Uterus (tissue), 4 donors: Measurements from ENCODE around the gene AZIN2. TPM values are rescaled to one million over a fixed set of nuclear protein-coding genes. Genes with fewer than 3 reads are reported as not detected.

ENCODE experiments used
- DNase-seq, 2 donors: peaks; one replicate each; pipeline ENCODE4 v3.0.0-alpha.2; 2019 to 2020
- H3K27ac ChIP-seq, 2 donors: fragments of 200-600 bp; sonication (generic); 1 replicate in 1 of 2; 2 replicates in 1 of 2; pipeline ENCODE4 v1.5.1; 2016 to 2018
- H3K27me3 ChIP-seq, 2 donors: fragments of 200-600 bp; sonication (generic); one replicate each; pipeline ENCODE4 v1.5.1; 2018 to 2019; ENCODE audit warnings: control low read depth in 1 of 2
- H3K36me3 ChIP-seq, 2 donors: fragments of 200-600 bp; sonication (generic); one replicate each; pipeline ENCODE4 v1.5.1; 2019; ENCODE audit warnings: control low read depth in 1 of 2
- H3K4me1 ChIP-seq, 2 donors: fragments of 200-600 bp; sonication (generic); one replicate each; pipeline ENCODE4 v1.5.1; 2018 to 2019; ENCODE audit warnings: control low read depth in 1 of 2
- H3K4me3 ChIP-seq, 2 donors: fragments of 200-600 bp; sonication (generic); 1 replicate in 1 of 2; 2 replicates in 1 of 2; pipeline ENCODE4 v1.5.1; 2018 to 2019; ENCODE audit warnings: mild to moderate bottlenecking in 1 of 2
- H3K9me3 ChIP-seq, 2 donors: fragments of 200-600 bp; sonication (generic); one replicate each; pipeline ENCODE4 v1.5.1; 2019; ENCODE audit warnings: control low read depth in 1 of 2
- CTCF ChIP-seq, 4 experiments: fragments of 200-600 bp in 2 of 4; fragments of 450-650 bp in 2 of 4; sonication (generic) in 2 of 4; IDR thresholded peaks; one replicate each; pipeline ENCODE4 v1.5.1; 2016 to 2019; ENCODE audit warnings: antibody characterized with exemption in 4 of 4, mild to moderate bottlenecking in 2 of 4, moderate library complexity in 1 of 4
- POLR2A ChIP-seq, 2 donors: fragments of 450-650 bp; IDR thresholded peaks; one replicate each; pipeline ENCODE4 v1.6.1; 2016; ENCODE audit warnings: antibody characterized with exemption in 2 of 2, mild to moderate bottlenecking in 1 of 2, moderate library complexity in 1 of 2
- intact Hi-C: fragments of 100-400 bp; cut with DNase I; formaldehyde crosslinking; loops from one replicate; pipeline ENCODE4 v1.15.1; 2023; ENCODE audit warnings: low total_unique reads
- total RNA-seq, 4 donors: library from RNA; depleted of rRNA in 3 of 4; stranded (reverse); fragments of >200 nt in 3 of 4; gene quantifications; one replicate each; pipeline versions ENCODE4 v1.1.0 to v1.2.4, GENCODE V29; 2014 to 2023
- donor health status: DM: yes; HTN: yes; CAD: no.

The AZIN2 gene
- total RNA-seq, 4 donors from 2014 or later = 1.2 to 16.1 (median 6.9) TPM

DNA sequence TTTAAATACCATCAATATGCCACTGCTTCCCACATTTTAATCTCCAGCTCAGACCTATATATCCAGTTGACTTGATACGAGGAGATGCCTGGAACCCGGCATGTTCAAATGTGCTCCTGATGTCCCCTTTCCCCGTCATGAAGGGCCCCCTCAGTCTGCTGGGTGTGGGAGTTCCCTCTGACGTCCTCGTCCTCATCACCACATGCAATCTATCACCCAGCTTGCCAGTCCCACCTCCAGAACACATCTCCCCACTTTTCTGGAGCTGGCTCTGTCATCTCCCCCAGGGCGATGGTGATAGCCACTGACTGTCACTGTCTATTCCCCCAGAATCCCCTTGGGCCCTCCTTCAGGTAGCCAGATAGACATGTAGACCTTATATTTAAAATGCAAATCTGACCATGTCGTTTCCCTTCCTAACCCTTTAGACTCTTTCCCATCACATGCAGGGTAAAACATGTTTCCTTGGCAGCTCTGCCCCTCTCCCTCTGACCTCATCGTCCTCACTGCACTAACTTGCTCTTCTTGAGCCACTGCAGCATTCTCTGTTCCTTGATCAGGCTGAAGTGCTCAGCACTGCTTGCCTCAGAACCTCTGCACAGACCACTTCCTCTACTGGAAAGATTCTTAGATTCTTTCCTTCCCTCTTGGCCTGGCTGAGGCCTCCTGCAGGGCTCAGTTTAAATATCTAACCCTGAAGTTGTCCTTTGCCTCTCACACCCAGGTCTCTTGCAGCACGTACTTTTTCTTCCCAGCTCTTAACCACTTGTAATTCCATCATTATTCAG lies 7.4 kb downstream of the AZIN2 start:
- TF ChIP-seq CTCF (IDR thresholded peaks at IDR 0.05) (no peak), POLR2A (IDR thresholded peaks at IDR 0.05) (no peak)
- Histone ChIP-seq H3K9me3 (no peaks in the 10 kb centered on the region), H3K27me3 (no peaks in the 10 kb centered on the region), H3K4me3 (no peak overlapping the region), H3K4me1 (no peaks in the 10 kb centered on the region), H3K27ac (no peak overlapping the region), H3K36me3 (no peaks in the 10 kb centered on the region)
- intact Hi-C loops = loop anchor here (10.0 kb wide), 1 partner anchor 154 kb away; no protein-coding TSS in a partner anchor
- DNase-seq = no peak

- no peak for DNase-seq
- intact Hi-C loops = loop anchor here (10.0 kb wide), 1 partner anchor 155 kb away; no protein-coding TSS in a partner anchor
- Histone ChIP-seq H3K27ac (no peak overlapping the region), H3K4me3 (no peak overlapping the region), H3K4me1 (no peaks in the 10 kb centered on the region), H3K36me3 (no peaks in the 10 kb centered on the region), H3K27me3 (no peaks in the 10 kb centered on the region), H3K9me3 (no peaks in the 10 kb centered on the region)
- no peak for TF ChIP-seq CTCF (IDR thresholded peaks at IDR 0.05)
- TF ChIP-seq POLR2A (IDR thresholded peaks at IDR 0.05) = no peak
These were observed 8.5 kb downstream of the AZIN2 start for GRCh38 chr1:33089457-33089856.

- H3K9me3 ChIP-seq = no peaks in the 10 kb centered on the region
- TF ChIP-seq CTCF (IDR thresholded peaks at IDR 0.05) (no peak), POLR2A (IDR thresholded peaks at IDR 0.05) (no peak)
- H3K27ac ChIP-seq = no peak overlapping the region
- intact Hi-C loops = no loop called here
- no peak overlapping the region for H3K4me3 ChIP-seq
- DNase-seq = no peak
- no peaks in the 10 kb centered on the region for H3K4me1 ChIP-seq
- no peaks in the 10 kb centered on the region for H3K27me3 ChIP-seq
- H3K36me3 ChIP-seq = no peaks in the 10 kb centered on the region
These were observed 11.5 kb downstream of the AZIN2 start for GRCh38 chr1:33092438-33092837.

- Histone ChIP-seq H3K27me3 (no peaks in the 10 kb centered on the region), H3K36me3 (no peaks in the 10 kb centered on the region), H3K27ac (no peak overlapping the region), H3K4me3 (no peak overlapping the region), H3K9me3 (no peaks in the 10 kb centered on the region), H3K4me1 (no peaks in the 10 kb centered on the region)
- TF ChIP-seq CTCF (IDR thresholded peaks at IDR 0.05) = no peak
- TF ChIP-seq POLR2A (IDR thresholded peaks at IDR 0.05) = no peak
- DNase-seq = no peak
- intact Hi-C loops = no loop called here
These were observed 12.1 kb downstream of the AZIN2 start for GRCh38 chr1:33093004-33093403.

- H3K4me3 ChIP-seq = no peak overlapping the region
- H3K27ac ChIP-seq = no peak overlapping the region
- no peaks in the 10 kb centered on the region for H3K9me3 ChIP-seq
- H3K36me3 ChIP-seq = no peaks in the 10 kb centered on the region
- DNase-seq = no peak
- no peaks in the 10 kb centered on the region for H3K4me1 ChIP-seq
- TF ChIP-seq CTCF (IDR thresholded peaks at IDR 0.05) (no peak), POLR2A (IDR thresholded peaks at IDR 0.05) (no peak)
- intact Hi-C loops = no loop called here
- H3K27me3 ChIP-seq = no peaks in the 10 kb centered on the region
These were observed 13.5 kb downstream of the AZIN2 start for GRCh38 chr1:33094486-33094885.
